Measurements from ENCODE around the gene LDLRAD3.

GRCh38 chr11:35968386-35969088 is 24.7 kb downstream of the LDLRAD3 start:
- TF ChIP-seq FOXM1 (IDR thresholded peaks at IDR 0.05; ENCODE audit: borderline replicate concordance) (no peak), ELF4 (IDR thresholded peaks at IDR 0.05) (no peak), FOXK2 (IDR thresholded peaks at IDR 0.05) (no peak), BHLHE40 (IDR thresholded peaks at IDR 0.05; ENCODE audit: borderline replicate concordance) (no peak), CTBP1 (IDR thresholded peaks at IDR 0.05; ENCODE audit: borderline replicate concordance) (no peak), PKNOX1 (IDR thresholded peaks at IDR 0.05) (no peak), FOXA1 (IDR thresholded peaks at IDR 0.05) (no peak), SP1 (IDR thresholded peaks at IDR 0.05) (no peak), SUZ12 (IDR thresholded peaks at IDR 0.05) (no peak), LEF1 (IDR thresholded peaks at IDR 0.05; ENCODE audit: borderline replicate concordance) (no peak), ARNT (IDR thresholded peaks at IDR 0.05) (no peak)

Measured in HEK293T (cell line).